Naive thymus-derived CD8-positive, alpha-beta T cell (primary cell): ENCODE measurements around the gene CCDC85B. TPM values are rescaled to one million over a fixed set of nuclear protein-coding genes. Genes with fewer than 3 reads are reported as not detected.

Experiments used
- ATAC-seq, 2 donors: fragments of 150-1000 bp; cut with Tn5 transposase in 1 of 2; sonication (Bioruptor Pico), chemical (Tn5 transposase) in 1 of 2; 1 replicate in 1 of 2; 2 replicates in 1 of 2; pipeline ENCODE4 v1.10.0; 2021; ENCODE audit warnings: mild to moderate bottlenecking in 2 of 2, moderate library complexity in 2 of 2
- POLR2A ChIA-PET: fragments of 350-600 bp; sonication (Branson Sonifier 250); formaldehyde crosslinking; loops from one replicate; lab custom pipeline; 2021; ENCODE audit warnings: antibody characterized with exemption; lab: Charles Lee
- DNase-seq, 10 donors: peaks; one replicate each; pipeline versions ENCODE4 v3.0.0 to v3.0.0-alpha.2; 2020 to 2022
- H3K27ac Mint-ChIP-seq, 10 donors: one replicate each; pipeline ENCODE4 v1.8.0; 2020 to 2022; ENCODE audit warnings: mild to moderate bottlenecking in 10 of 10, mixed read lengths in 10 of 10, moderate library complexity in 4 of 10, inconsistent platforms in 1 of 10
- H3K27me3 Mint-ChIP-seq, 5 donors: one replicate each; pipeline ENCODE4 v1.8.0; 2021 to 2022; ENCODE audit warnings: mixed read lengths in 5 of 5
- H3K36me3 Mint-ChIP-seq, 3 donors: one replicate each; pipeline ENCODE4 v1.8.0; 2020 to 2022; ENCODE audit warnings: mixed read lengths in 3 of 3, mild to moderate bottlenecking in 2 of 3, inconsistent platforms in 1 of 3
- H3K4me1 Mint-ChIP-seq, 4 donors: one replicate each; pipeline ENCODE4 v1.8.0; 2021 to 2022; ENCODE audit warnings: mixed read lengths in 4 of 4
- H3K4me3 Mint-ChIP-seq, 10 donors: one replicate each; pipeline ENCODE4 v1.8.0; 2020 to 2022; ENCODE audit warnings: mild to moderate bottlenecking in 10 of 10, mixed read lengths in 10 of 10, moderate library complexity in 6 of 10, inconsistent platforms in 1 of 10
- H3K9me3 Mint-ChIP-seq, 9 donors: one replicate each; pipeline ENCODE4 v1.8.0; 2020 to 2022; ENCODE audit warnings: mixed read lengths in 9 of 9, mild to moderate bottlenecking in 3 of 9, inconsistent platforms in 1 of 9, moderate library complexity in 1 of 9
- polyA plus RNA-seq, 3 donors: library from polyadenylated mRNA; unstranded; fragments of 300-500 nt; fragmentation: Illumina TruSeq; gene quantifications; one replicate each; pipeline ENCODE4 v1.2.3, GENCODE V29; 2021
- total RNA-seq, 8 experiments: library from RNA in 2 of 8; stranded (reverse) in 2 of 8; gene quantifications; one replicate each; pipeline ENCODE4 v1.2.3 and lab custom pipeline; 2021 to 2026

The CCDC85B gene
- total and polyA plus RNA-seq, 5 experiments from 2014 or later: 25.8 to 83.6 (median 77.2) TPM

- ATAC-seq (no peak), DNase-seq (no peak)
- H3K4me1 Mint-ChIP-seq: peaks cover 15 to 50% (median 38%) of the 10 kb centered on the region in 4 donors
- no peaks in the 10 kb centered on the region for H3K27me3 Mint-ChIP-seq
- H3K9me3 Mint-ChIP-seq: no peaks in the 10 kb centered on the region
- H3K27ac Mint-ChIP-seq: peak overlapping the region in 4 of 10 donors; percentile 10 to 87 (median 54)
- POLR2A ChIA-PET: interaction anchor here (1.0 to 15.0 kb wide), 5 partner anchors 8 to 334 kb away, joined by 5 to 209 read pairs (median 29); partner anchors contain the start of genes CCDC85B, CFL1, CTSW and FIBP
- H3K4me3 Mint-ChIP-seq: peak overlapping the region in 8 of 10 donors; percentile 14 to 62 (median 40)
- peaks cover 0 to 5% (median 0%) of the 10 kb centered on the region in 3 donors for H3K36me3 Mint-ChIP-seq
These were observed 18.5 kb upstream of the CCDC85B start for GRCh38 chr11:65871811-65872548.

DNA sequence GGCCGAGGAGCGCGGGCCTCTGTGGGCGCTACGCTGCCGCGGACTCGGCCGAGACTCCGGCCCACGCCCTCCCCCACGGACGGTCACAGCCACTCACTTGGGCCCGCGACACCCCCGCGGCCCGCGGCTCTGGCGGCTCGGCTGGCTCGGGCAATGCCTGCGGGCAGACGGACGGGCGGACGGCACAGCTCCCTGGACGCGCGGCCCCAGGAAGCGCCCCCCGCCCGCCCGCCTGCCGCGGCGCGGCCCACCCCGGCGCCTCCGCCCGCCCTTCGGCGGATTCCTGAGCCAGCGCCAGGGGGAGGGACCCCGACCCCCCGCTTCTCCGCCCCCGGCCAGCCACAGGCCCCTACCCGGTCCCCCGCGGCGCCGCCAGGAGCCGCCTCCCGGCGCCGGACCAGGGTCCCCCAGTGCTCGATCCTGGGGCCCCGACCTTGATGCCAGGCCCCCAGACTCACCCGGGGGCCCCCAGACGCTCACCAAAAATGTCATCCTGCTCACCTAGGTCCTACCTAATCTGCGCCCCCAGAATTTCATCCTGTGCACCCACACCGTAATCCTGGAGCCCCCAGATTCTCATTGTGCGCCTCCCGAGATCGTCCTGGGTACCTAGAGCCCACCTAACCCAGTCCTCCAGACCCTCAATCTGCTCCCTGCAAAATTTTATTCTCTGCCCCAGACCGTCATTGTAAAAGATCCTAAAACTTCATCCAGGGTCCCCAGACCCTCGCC lies 17.7 kb upstream of the CCDC85B start, which contains the start of gene EFEMP2:
TSS of gene EFEMP2 (minus strand) at position 215 of the 732 bp plus-strand sequence. CDS start 446 bp downstream, outside the sequence.
- Mint-ChIP-seq H3K36me3 (no peaks in the 10 kb centered on the region), H3K4me3 (peak within 1 kb of the TSS; percentile 82 to 94 (median 90)), H3K27ac (peak within 1 kb of the TSS; percentile 83 to 97 (median 94)), H3K27me3 (no peaks in the 10 kb centered on the region), H3K9me3 (no peaks in the 10 kb centered on the region), H3K4me1 (peaks cover 19 to 56% (median 39%) of the 10 kb centered on the region in 4 donors)
- POLR2A ChIA-PET: interaction anchor here (1.1 to 15.0 kb wide), 4 partner anchors 12 to 162 kb away, joined by 4 to 209 read pairs (median 100); partner anchors contain the start of genes CCDC85B, CFL1, FIBP and MUS81
- ATAC-seq (peak; percentile 4 to 16), DNase-seq (peak in 1 of 10 donors; percentile 8)

- no peaks in the 10 kb centered on the region for H3K27me3 Mint-ChIP-seq
- H3K9me3 Mint-ChIP-seq: no peaks in the 10 kb centered on the region
- H3K4me1 Mint-ChIP-seq: peaks cover 21 to 59% (median 45%) of the 10 kb centered on the region in 4 donors
- POLR2A ChIA-PET: interaction anchor here (0.5 to 15.0 kb wide), 9 partner anchors 8 to 320 kb away, joined by 3 to 209 read pairs (median 4); partner anchors contain the start of genes CCDC85B, CFL1, FIBP and MUS81
- no peaks in the 10 kb centered on the region for H3K36me3 Mint-ChIP-seq
- peak; percentile 83 to 92 for ATAC-seq
- H3K4me3 Mint-ChIP-seq: peak overlapping the region; percentile 82 to 94 (median 90)
- DNase-seq: peak; percentile 90 to 100 (median 97)
- peak overlapping the region; percentile 83 to 97 (median 94) for H3K27ac Mint-ChIP-seq
These were observed 16.9 kb upstream of the CCDC85B start for GRCh38 chr11:65873318-65874156.

- peak within 1 kb of the TSS; percentile 87 to 95 (median 92) for H3K27ac Mint-ChIP-seq
- peak in 7 of 10 donors; percentile 22 to 74 (median 47) for DNase-seq
- H3K27me3 Mint-ChIP-seq: no peaks in the 10 kb centered on the region
- H3K36me3 Mint-ChIP-seq: peaks cover 0 to 18% (median 2%) of the 10 kb centered on the region in 3 donors
- peak within 1 kb of the TSS; percentile 80 to 89 (median 84) for H3K4me3 Mint-ChIP-seq
- H3K4me1 Mint-ChIP-seq: peaks cover 19 to 75% (median 57%) of the 10 kb centered on the region in 4 donors
- POLR2A ChIA-PET: interaction anchor here (0.6 to 16.8 kb wide), 6 partner anchors 10 to 167 kb away, joined by 3 to 405 read pairs (median 18); partner anchors contain the start of genes CCDC85B, CFL1, FIBP and KAT5
- no peaks in the 10 kb centered on the region for H3K9me3 Mint-ChIP-seq
- ATAC-seq: peak; percentile 80 to 82
These were observed 10.9 kb upstream of the CCDC85B start, which contains the start of gene CTSW for GRCh38 chr11:65879617-65880016. TSS of gene CTSW (plus strand) at chr11:65879837. CDS start at chr11:65879855, 18 bp downstream.

GRCh38 chr11:65880027-65880426 lies 10.4 kb upstream of the CCDC85B start:
- DNase-seq (no peak), ATAC-seq (no peak)
- Mint-ChIP-seq H3K27ac (peak overlapping the region; percentile 87 to 95 (median 92)), H3K4me3 (peak overlapping the region; percentile 80 to 89 (median 84)), H3K36me3 (peaks cover 0 to 20% (median 2%) of the 10 kb centered on the region in 3 donors), H3K27me3 (no peaks in the 10 kb centered on the region), H3K4me1 (peaks cover 21 to 79% (median 61%) of the 10 kb centered on the region in 4 donors), H3K9me3 (no peaks in the 10 kb centered on the region)
- POLR2A ChIA-PET: interaction anchor here (0.6 to 16.8 kb wide), 6 partner anchors 10 to 168 kb away, joined by 4 to 405 read pairs (median 18); partner anchors contain the start of genes CCDC85B, CFL1, FIBP and KAT5

GRCh38 chr11:65880844-65881421 lies 9.5 kb upstream of the CCDC85B start:
- Mint-ChIP-seq H3K4me1 (peaks cover 22 to 86% (median 65%) of the 10 kb centered on the region in 4 donors), H3K27me3 (no peaks in the 10 kb centered on the region), H3K9me3 (no peaks in the 10 kb centered on the region), H3K36me3 (peaks cover 0 to 27% (median 2%) of the 10 kb centered on the region in 3 donors), H3K4me3 (peak overlapping the region; percentile 80 to 89 (median 84)), H3K27ac (peak overlapping the region; percentile 86 to 95 (median 92))
- ATAC-seq (no peak), DNase-seq (no peak)
- POLR2A ChIA-PET: interaction anchor here (0.7 to 16.8 kb wide), 6 partner anchors 9 to 169 kb away, joined by 3 to 405 read pairs (median 18); partner anchors contain the start of genes CCDC85B, CFL1, FIBP and KAT5

DNA sequence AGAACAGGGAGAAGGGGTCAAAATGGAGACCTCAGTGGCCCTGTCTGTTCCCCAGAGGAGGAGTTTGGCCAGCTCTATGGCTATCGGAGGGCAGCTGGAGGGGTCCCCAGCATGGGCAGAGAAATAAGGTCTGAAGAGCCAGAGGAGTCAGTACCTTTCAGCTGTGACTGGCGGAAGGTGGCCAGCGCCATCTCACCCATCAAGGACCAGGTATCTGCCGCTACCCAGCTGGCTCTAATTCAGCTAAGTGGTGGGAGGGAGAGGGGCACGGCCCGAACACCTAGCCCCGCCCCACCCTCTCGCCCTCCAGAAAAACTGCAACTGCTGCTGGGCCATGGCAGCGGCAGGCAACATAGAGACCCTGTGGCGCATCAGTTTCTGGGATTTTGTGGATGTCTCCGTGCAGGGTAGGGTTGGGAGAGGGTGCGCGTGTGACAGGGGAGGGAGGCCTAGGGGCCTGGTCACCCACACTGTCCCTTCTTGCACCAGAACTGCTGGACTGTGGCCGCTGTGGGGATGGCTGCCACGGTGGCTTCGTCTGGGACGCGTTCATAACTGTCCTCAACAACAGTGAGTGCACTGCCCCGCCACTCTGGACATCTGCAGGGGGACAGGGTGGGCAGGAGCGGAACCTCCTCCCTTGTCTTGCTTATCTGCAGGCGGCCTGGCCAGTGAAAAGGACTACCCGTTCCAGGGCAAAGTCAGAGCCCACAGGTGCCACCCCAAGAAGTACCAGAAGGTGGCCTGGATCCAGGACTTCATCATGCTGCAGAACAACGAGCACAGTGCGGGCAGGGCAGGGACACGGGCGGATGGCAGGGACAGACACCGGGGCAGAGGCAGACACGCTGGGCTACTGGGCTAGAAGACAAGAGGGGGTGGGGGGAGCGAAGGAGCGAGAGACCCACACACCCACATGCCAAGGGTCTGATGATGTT lies 8.1 kb upstream of the CCDC85B start:
- peak overlapping the region in 8 of 10 donors; percentile 28 to 95 (median 86) for H3K27ac Mint-ChIP-seq
- ATAC-seq: no peak

DNA sequence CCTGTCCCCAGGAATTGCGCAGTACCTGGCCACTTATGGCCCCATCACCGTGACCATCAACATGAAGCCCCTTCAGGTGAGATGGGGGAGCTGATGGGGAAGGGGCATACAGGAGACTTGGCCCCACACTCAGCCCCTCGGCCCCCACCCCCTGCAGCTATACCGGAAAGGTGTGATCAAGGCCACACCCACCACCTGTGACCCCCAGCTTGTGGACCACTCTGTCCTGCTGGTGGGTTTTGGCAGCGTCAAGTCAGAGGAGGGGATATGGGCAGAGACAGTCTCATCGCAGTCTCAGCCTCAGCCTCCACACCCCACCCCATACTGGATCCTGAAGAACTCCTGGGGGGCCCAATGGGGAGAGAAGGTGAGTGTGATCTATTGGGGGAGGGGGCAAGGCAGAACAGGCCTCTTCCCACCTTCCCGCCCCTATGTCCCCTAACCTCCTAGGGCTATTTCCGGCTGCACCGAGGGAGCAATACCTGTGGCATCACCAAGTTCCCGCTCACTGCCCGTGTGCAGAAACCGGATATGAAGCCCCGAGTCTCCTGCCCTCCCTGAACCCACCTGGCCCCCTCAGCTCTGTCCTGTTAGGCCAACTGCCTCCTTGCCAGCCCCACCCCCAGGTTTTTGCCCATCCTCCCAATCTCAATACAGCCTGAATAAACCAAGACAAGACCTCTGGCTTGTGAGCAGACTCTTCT lies 7.3 kb upstream of the CCDC85B start:
- peak overlapping the region in 5 of 10 donors; percentile 18 to 85 (median 48) for H3K27ac Mint-ChIP-seq
- ATAC-seq (no peak), DNase-seq (no peak)
- H3K27me3 Mint-ChIP-seq: no peaks in the 10 kb centered on the region
- peaks cover 0 to 33% (median 2%) of the 10 kb centered on the region in 3 donors for H3K36me3 Mint-ChIP-seq
- H3K4me1 Mint-ChIP-seq: peaks cover 21 to 83% (median 72%) of the 10 kb centered on the region in 4 donors
- H3K9me3 Mint-ChIP-seq: no peaks in the 10 kb centered on the region
- POLR2A ChIA-PET: interaction anchor here (0.8 to 16.8 kb wide), 5 partner anchors 9 to 106 kb away, joined by 3 to 405 read pairs (median 4); partner anchors contain the start of genes CFL1 and MUS81
- no peak overlapping the region for H3K4me3 Mint-ChIP-seq

More for the DNA sequence above, 8.1 kb upstream of the CCDC85B start:
- Mint-ChIP-seq H3K36me3 (peaks cover 0 to 33% (median 2%) of the 10 kb centered on the region in 3 donors), H3K9me3 (no peaks in the 10 kb centered on the region), H3K4me1 (peaks cover 21 to 83% (median 72%) of the 10 kb centered on the region in 4 donors), H3K4me3 (peak overlapping the region in 4 of 10 donors; percentile 18 to 32 (median 22)), H3K27me3 (no peaks in the 10 kb centered on the region)
- POLR2A ChIA-PET: interaction anchor here (0.8 to 16.8 kb wide), 4 partner anchors 7 to 21 kb away, joined by 4 to 405 read pairs (median 119); partner anchors contain the start of genes CCDC85B, CFL1, FIBP and MUS81
- DNase-seq: no peak
